Endothelial cell (in vitro differentiated cells): Measurements from ENCODE around the gene VWA3B. TPM values are rescaled to one million over a fixed set of nuclear protein-coding genes. Genes with fewer than 3 reads are reported as not detected.

Experiments used
- DNase-seq: peaks from one replicate; pipeline ENCODE4 v3.0.0; 2021; ENCODE audit warnings: low spot score
- H3K27ac Mint-ChIP-seq: one replicate; pipeline ENCODE4 v1.8.0; 2021; ENCODE audit warnings: mixed read lengths, inconsistent platforms; ENCODE audit not compliant: unreplicated experiment
- H3K27me3 Mint-ChIP-seq: one replicate; pipeline ENCODE4 v1.8.0; 2021; ENCODE audit warnings: mild to moderate bottlenecking, moderate library complexity, mixed read lengths, inconsistent platforms; ENCODE audit not compliant: unreplicated experiment
- H3K36me3 Mint-ChIP-seq: one replicate; pipeline ENCODE4 v1.8.0; 2021; ENCODE audit warnings: mild to moderate bottlenecking, low read depth, mixed read lengths, inconsistent platforms; ENCODE audit not compliant: unreplicated experiment
- H3K4me1 Mint-ChIP-seq: one replicate; pipeline ENCODE4 v1.8.0; 2021; ENCODE audit warnings: mild to moderate bottlenecking, mixed read lengths, inconsistent platforms; ENCODE audit not compliant: unreplicated experiment
- H3K4me3 Mint-ChIP-seq: one replicate; pipeline ENCODE4 v1.8.0; 2021; ENCODE audit warnings: mild to moderate bottlenecking, mixed read lengths, inconsistent platforms; ENCODE audit not compliant: unreplicated experiment
- H3K9me3 Mint-ChIP-seq: one replicate; pipeline ENCODE4 v1.8.0; 2021; ENCODE audit warnings: mixed read lengths, inconsistent platforms; ENCODE audit not compliant: unreplicated experiment
- CTCF ChIP-seq: fragments of 200-600 bp; sonication (generic); IDR thresholded peaks from one replicate; pipeline ENCODE4 v1.5.0; 2021; ENCODE audit warnings: antibody characterized with exemption; ENCODE audit not compliant: unreplicated experiment
- total RNA-seq: library from RNA; stranded (reverse); fragmentation: NEBNext Ultra II Directional; extraction: Animal tissue kit (Norgen Biotek cat#: 25700); gene quantifications from one replicate; pipeline ENCODE4 v1.2.1, GENCODE V29; 2021; ENCODE audit not compliant: unreplicated experiment

Gene VWA3B
- total RNA-seq, 1 donor from 2014 or later = not detected

DNA sequence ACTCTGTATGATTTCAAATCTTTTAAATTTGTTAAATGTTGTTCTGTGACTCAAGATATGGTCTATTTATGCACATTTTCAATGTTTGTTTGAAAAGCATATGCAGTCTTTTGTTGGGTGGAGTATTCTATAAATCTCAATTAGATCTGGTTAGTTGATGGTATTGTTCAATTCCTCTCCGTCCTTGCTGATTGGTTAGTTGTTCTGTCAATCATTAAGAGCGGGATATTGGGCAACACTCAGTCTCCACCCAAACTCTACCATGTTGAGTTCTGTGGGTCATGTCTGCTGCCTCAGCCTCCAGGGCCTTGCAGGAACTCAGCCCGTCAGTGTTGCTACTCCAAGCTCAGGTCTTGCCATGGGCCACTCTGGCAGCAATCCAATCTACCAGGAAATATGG is 118.9 kb downstream of the VWA3B start:
- no peak for DNase-seq
- Mint-ChIP-seq H3K9me3 (no peaks in the 10 kb centered on the region), H3K4me1 (no peaks in the 10 kb centered on the region), H3K36me3 (no peaks in the 10 kb centered on the region), H3K27me3 (no peaks in the 10 kb centered on the region), H3K27ac (no peak overlapping the region), H3K4me3 (no peak overlapping the region)
- no peak for TF ChIP-seq CTCF

DNA sequence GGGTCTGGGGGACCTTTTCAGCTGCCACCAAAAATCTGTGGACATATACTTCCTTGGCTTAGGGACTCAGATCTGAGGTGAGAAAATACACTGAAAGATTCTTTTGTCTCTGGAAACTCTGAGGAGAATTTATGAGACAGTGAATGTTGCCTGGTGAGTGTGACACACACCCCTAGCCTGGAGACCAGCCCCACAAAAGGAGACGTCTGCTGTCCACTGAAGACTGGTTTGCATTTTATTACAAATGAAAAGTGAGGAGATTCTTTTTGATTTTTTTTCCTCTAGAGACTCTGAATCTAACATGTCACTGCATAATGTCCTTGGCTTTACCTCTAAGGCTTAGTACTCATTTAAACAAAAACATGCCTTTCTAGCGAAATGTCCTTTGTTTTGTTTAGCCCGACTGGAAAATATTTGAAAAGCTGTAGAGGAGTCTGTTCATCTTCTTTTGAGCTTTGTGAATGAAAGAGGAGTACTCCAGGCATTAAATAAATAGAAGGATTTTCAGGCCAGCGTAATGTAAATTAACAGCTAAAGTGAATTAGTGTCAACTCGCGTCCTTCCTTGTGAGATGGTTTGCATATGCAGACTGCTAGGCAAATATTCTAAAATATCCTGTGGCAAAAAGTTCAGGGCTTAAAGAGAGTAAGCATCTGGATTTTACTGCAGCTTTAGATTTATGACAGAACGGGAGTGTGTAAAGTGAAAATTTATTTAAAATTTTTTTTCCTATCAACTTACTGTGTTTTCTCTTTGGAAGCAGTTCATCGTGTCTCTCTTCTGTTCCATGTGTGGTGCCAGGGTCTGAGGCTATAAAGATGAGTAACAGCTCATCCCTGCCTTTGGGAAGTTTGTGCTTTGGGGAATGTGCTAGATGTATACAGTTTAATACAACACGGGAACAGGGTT is 125.4 kb downstream of the VWA3B start:
- Mint-ChIP-seq H3K4me3 (no peak overlapping the region), H3K27ac (no peak overlapping the region), H3K27me3 (no peaks in the 10 kb centered on the region), H3K4me1 (no peaks in the 10 kb centered on the region), H3K36me3 (no peaks in the 10 kb centered on the region), H3K9me3 (no peaks in the 10 kb centered on the region)
- no peak for TF ChIP-seq CTCF
- no peak for DNase-seq

DNA sequence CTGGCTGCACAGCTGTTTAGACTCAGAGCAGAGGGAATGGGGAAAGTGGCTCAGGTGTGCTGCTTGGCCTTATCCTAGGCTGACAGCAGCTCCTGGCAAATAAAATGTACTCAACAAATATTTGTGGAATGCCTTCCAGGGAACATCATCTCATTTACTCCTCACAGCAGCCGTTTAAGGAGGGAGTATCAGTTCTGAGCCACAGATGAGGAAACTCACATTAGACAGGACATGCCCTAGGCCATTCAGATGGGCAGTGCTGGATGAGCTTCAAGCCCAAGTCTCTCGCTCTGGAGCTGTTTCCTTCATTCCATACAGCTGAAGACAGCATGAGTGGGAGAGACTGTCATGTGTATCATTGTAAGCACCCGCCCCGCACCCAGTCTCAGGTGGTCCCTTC is 129.6 kb downstream of the VWA3B start:
- no peak for DNase-seq
- no peak for TF ChIP-seq CTCF
- H3K36me3 Mint-ChIP-seq = peaks cover 4% of the 10 kb centered on the region
- no peaks in the 10 kb centered on the region for H3K9me3 Mint-ChIP-seq
- peaks cover 3% of the 10 kb centered on the region for H3K27me3 Mint-ChIP-seq
- no peak overlapping the region for H3K27ac Mint-ChIP-seq
- H3K4me1 Mint-ChIP-seq = no peaks in the 10 kb centered on the region
- H3K4me3 Mint-ChIP-seq = no peak overlapping the region

GRCh38 chr2:98219152-98219551 is 132.2 kb downstream of the VWA3B start:
- no peak for DNase-seq
- Mint-ChIP-seq H3K4me1 (no peaks in the 10 kb centered on the region), H3K36me3 (peaks cover 4% of the 10 kb centered on the region), H3K27me3 (peaks cover 3% of the 10 kb centered on the region), H3K27ac (no peak overlapping the region), H3K4me3 (no peak overlapping the region), H3K9me3 (no peaks in the 10 kb centered on the region)
- no peak for TF ChIP-seq CTCF

GRCh38 chr2:98233941-98234340 is 147.0 kb downstream of the VWA3B start:
- no peaks in the 10 kb centered on the region for H3K9me3 Mint-ChIP-seq
- no peak for TF ChIP-seq CTCF
- H3K27ac Mint-ChIP-seq = no peak overlapping the region
- H3K4me1 Mint-ChIP-seq = no peaks in the 10 kb centered on the region
- H3K27me3 Mint-ChIP-seq = peaks cover 2% of the 10 kb centered on the region
- no peak overlapping the region for H3K4me3 Mint-ChIP-seq
- no peaks in the 10 kb centered on the region for H3K36me3 Mint-ChIP-seq
- no peak for DNase-seq
